Fibroblast of mammary gland (primary cell): ENCODE data around the gene EOLA1.
"Not testable (repeated sequence)": the region's sequence is repeated elsewhere in the genome, so short reads cannot be mapped to it uniquely, and the experiment has no call there.

Source experiments
- DNase-seq: peaks from one replicate; pipeline ENCODE4 v3.0.0-alpha.2; 2010; ENCODE audit warnings: low read depth
- H3K4me3 ChIP-seq: 2 replicates; pipeline ENCODE4 v1.5.1; 2011; ENCODE audit warnings: low read depth, mild to moderate bottlenecking, low read length, moderate library complexity; ENCODE audit not compliant: control insufficient read depth
- CTCF ChIP-seq: conservative IDR thresholded peaks from 2 replicates; pipeline ENCODE4 v1.5.1; 2011; ENCODE audit warnings: low read depth, low read length, inconsistent platforms; ENCODE audit not compliant: control insufficient read depth, insufficient read depth

The EOLA1 gene

GRCh38 chrX:149572743-149573142 lies 31.9 kb downstream of the EOLA1 start:
- peak; percentile 15 for DNase-seq
- H3K4me3 ChIP-seq: no peak overlapping the region
- TF ChIP-seq CTCF: no peak

- H3K4me3 ChIP-seq, DNase-seq: not testable (repeated sequence)
Observed at GRCh38 chrX:149573456-149573855, 32.6 kb downstream of the EOLA1 start.

GRCh38 chrX:149585631-149586030 lies 44.8 kb downstream of the EOLA1 start:
- DNase-seq, H3K4me3 ChIP-seq: not testable (repeated sequence)

- not testable (repeated sequence) for DNase-seq, H3K4me3 ChIP-seq
Observed at GRCh38 chrX:149587359-149587758, 46.5 kb downstream of the EOLA1 start, which contains the start of gene MAGEA9B. TSS of gene MAGEA9B (minus strand) at chrX:149587459. CDS start at chrX:149583179, 4,280 bp downstream.

GRCh38 chrX:149590993-149591392 lies 50.2 kb downstream of the EOLA1 start:
- not testable (repeated sequence) for DNase-seq, H3K4me3 ChIP-seq

GRCh38 chrX:149595214-149595613 lies 54.4 kb downstream of the EOLA1 start, which contains the start of gene HSFX2:
TSS of gene HSFX2 (minus strand) at chrX:149595314. CDS start at chrX:149594700, 614 bp downstream.
- not testable (repeated sequence) for H3K4me3 ChIP-seq, DNase-seq

- not testable (repeated sequence) for DNase-seq
Observed at GRCh38 chrX:149595943-149596342, 55.1 kb downstream of the EOLA1 start.

More at GRCh38 chrX:149595943-149596342, 55.1 kb downstream of the EOLA1 start:
- H3K4me3 ChIP-seq: not testable (repeated sequence)
